ENCODE results near the gene FAM184A.
"Not testable (repeated sequence)": the region's sequence is repeated elsewhere in the genome, so short reads cannot be mapped to it uniquely, and the experiment has no call there.

FAM184A gene

GRCh38 chr6:119078376-119079282 lies at the start of gene FAM184A:
Gene FAM184A (minus strand): TSS chr6:119078664. CDS start chr6:119078299, 365 bp downstream.
- DNase-seq: no peak

- no peak for DNase-seq
Measured at GRCh38 chr6:119127627-119128026, 49.2 kb upstream of the FAM184A start.

GRCh38 chr6:119126826-119127225 lies 48.4 kb upstream of the FAM184A start:
- no peak for DNase-seq

- DNase-seq: no peak
Measured at GRCh38 chr6:119126140-119126539, 47.7 kb upstream of the FAM184A start.

- DNase-seq: no peak
Measured at GRCh38 chr6:119125576-119125975, 47.1 kb upstream of the FAM184A start.

- no peak for DNase-seq
Measured at GRCh38 chr6:119124079-119124824, 45.8 kb upstream of the FAM184A start.

GRCh38 chr6:119122336-119122735 lies 43.9 kb upstream of the FAM184A start:
- DNase-seq: no peak

GRCh38 chr6:119121367-119121766 lies 42.9 kb upstream of the FAM184A start:
- no peak for DNase-seq

GRCh38 chr6:119119989-119120388 lies 41.5 kb upstream of the FAM184A start:
- DNase-seq: no peak

- not testable (repeated sequence) for DNase-seq
Measured at GRCh38 chr6:119119062-119119461, 40.6 kb upstream of the FAM184A start.

- no peak for DNase-seq
Measured at GRCh38 chr6:119116712-119117281, 38.3 kb upstream of the FAM184A start.

GRCh38 chr6:119113961-119114360 lies 35.5 kb upstream of the FAM184A start:
- no peak for DNase-seq

GRCh38 chr6:119112812-119113530 lies 34.5 kb upstream of the FAM184A start:
- no peak for DNase-seq

GRCh38 chr6:119110601-119111548 lies 32.4 kb upstream of the FAM184A start:
- no peak for DNase-seq

GRCh38 chr6:119109654-119110325 lies 31.3 kb upstream of the FAM184A start:
- no peak for DNase-seq

GRCh38 chr6:119108076-119108475 lies 29.6 kb upstream of the FAM184A start:
- DNase-seq: no peak

- no peak for DNase-seq
Measured at GRCh38 chr6:119105282-119105681, 26.8 kb upstream of the FAM184A start.

- DNase-seq: no peak
Measured at GRCh38 chr6:119102901-119103300, 24.4 kb upstream of the FAM184A start.

GRCh38 chr6:119100115-119100514 lies 21.7 kb upstream of the FAM184A start:
- no peak for DNase-seq

GRCh38 chr6:119097815-119098361 lies 19.4 kb upstream of the FAM184A start:
- not testable (repeated sequence) for DNase-seq

Data from GDM1 (cell line).